Activated effector memory CD4-positive, alpha-beta T cell treated with anti-CD3 and anti-CD28 coated beads, Interleukin-2, amount 50 U/mL, for 16 hours (primary cell): Measurements from ENCODE around the gene JOSD2.
A peak's percentile ranks its signal among the peaks of the same experiment; 100 is the strongest.

Source experiments
- DNase-seq: peaks from one replicate; pipeline ENCODE4 v3.0.0-alpha.2; 2020

The JOSD2 gene

GRCh38 chr19:50512999-50513745, 2.2 kb upstream of the JOSD2 start:
- peak; percentile 50 for DNase-seq

GRCh38 chr19:50512112-50512998, 1.4 kb upstream of the JOSD2 start:
- peak; percentile 62 for DNase-seq

DNA sequence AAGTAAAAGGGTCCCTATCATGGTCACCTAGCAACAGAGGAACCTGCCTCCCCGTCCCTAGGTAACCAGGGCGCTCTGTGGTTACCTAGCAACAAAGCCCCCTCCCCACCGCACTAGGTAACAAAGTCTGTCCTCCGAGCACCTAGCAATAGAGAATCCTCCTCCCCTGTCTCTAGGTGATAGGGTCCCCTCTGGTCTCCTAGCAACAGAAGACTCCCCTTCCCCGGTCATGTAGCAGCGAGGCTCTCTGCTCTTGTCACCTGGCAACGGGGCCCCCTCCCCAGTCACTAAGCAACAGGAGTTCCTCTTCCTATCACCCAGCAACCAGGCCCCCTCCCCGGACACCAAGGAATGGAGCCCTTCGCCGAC, 307 bp downstream of the JOSD2 start:
- DNase-seq = no peak

DNA sequence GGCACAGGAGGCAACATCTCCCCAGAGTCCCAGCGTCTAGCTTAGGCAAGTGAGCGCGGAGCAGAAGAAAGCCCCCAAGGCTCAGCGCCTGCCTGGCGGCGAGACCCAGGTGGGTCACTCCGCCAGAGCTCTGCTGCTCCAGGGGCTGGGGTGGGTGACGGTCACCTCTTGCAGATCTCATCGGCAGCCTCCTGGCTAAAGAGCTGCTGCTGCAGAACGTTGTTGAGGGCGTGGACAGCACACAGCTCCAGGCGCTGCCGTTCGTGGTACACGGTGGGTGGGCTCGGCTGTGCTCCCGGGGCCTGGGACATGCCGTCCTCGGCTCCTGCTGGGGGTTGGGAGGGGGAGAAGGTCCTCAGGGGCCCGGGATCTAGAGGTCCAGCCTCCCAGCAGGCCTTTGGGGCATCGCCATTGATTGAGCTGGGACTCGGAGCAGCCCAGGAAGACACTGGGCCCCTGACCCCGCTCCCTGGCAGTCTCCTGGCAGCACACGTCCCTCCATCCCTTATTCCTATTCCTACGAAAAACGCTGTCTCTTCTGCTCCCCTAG, 795 bp downstream of the JOSD2 start:
- peak; percentile 62 for DNase-seq

- DNase-seq = peak; percentile 54
Measured at GRCh38 chr19:50509366-50509765, 1.6 kb downstream of the JOSD2 start.

GRCh38 chr19:50508843-50509190, 2.2 kb downstream of the JOSD2 start:
- peak; percentile 46 for DNase-seq

GRCh38 chr19:50507376-50507775, 3.6 kb downstream of the JOSD2 start:
- DNase-seq = peak; percentile 57

GRCh38 chr19:50506700-50507099, 4.3 kb downstream of the JOSD2 start:
- DNase-seq = peak; percentile 48

- peak; percentile 61 for DNase-seq
Measured at GRCh38 chr19:50505856-50506611, 5.0 kb downstream of the JOSD2 start.

DNA sequence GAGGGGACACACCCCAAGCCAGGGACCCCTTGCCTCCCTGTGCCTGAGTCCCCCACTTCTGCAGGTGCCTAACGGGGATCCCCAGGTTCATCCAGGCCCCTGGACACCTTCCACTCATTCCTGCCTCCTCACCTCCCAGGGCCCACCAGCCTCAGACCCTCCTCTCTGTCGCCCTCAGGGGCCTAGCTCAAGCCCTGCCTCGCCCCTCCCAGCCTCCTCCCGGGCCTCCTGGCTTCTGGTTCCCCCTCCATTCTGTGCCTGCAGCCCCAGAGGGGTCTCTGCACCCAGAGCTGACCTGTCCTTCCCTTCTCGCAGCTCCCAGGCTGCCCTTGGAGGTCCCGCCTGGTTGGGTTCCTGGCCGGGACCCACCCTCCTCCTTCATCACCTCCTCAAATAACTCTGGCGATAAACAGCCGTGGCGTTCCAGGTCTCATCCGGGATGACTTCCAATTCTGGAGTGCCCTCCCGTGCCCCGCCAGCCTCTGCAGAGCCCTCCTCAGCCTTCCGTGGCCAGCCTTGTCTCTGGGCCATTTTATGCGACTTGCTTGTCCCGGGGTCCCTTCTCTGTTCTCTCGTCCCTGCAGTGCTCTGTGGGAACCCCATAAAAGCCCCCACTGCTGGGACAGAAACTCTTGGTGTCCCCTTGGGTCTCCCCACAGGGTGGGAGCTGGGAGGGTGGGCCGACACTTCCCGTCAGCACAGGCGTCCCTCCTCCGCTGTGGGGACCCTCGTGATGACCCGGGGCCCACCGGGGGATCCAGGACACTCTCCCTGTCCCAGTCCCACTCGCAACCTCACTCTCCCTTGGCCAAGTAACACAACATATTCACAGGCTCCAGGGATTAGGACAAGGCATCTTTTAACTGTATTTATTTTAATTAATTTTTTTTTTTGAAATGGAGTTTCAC, 9.2 kb downstream of the JOSD2 start:
- DNase-seq = peak; percentile 60

DNA sequence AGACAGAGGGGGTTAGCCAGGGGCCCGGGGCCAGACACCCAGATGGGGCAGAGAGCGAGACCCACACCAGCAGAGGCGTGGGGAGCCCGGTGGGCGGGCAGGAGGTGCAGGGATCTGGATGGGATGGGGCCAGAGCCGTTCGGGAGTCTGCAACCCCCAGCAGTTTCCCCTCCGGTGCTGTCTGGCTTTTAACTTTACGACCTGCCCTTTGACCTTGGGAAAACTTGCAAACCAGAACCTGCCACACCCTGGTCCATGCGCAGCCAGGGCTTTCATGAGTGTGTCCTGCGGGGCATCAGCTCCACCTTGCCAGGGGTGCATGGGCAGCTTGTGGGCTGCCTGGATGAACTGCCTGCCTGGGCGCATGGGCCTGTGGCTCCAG, 9.8 kb downstream of the JOSD2 start:
- no peak for DNase-seq

DNA sequence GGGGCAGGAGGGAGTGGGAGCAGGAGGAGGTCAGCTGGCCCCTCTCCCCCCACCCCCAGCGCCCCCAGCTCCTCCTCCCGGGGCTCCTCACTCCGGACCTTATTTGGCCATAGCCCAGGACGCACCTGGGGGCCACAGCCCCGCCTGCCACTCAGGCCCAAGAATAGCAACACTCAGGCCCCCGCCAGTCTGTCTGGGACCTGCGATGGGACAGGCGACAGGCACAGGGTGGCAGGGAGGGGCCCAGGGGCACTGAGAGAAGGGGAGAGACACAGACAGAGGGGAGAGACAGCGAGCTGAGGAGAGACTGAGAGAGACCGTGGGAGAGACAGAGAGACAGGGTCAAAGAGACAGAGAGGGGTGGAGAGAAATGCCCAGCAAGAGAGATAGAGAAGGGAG, 10.2 kb downstream of the JOSD2 start:
- DNase-seq = peak; percentile 62

DNA sequence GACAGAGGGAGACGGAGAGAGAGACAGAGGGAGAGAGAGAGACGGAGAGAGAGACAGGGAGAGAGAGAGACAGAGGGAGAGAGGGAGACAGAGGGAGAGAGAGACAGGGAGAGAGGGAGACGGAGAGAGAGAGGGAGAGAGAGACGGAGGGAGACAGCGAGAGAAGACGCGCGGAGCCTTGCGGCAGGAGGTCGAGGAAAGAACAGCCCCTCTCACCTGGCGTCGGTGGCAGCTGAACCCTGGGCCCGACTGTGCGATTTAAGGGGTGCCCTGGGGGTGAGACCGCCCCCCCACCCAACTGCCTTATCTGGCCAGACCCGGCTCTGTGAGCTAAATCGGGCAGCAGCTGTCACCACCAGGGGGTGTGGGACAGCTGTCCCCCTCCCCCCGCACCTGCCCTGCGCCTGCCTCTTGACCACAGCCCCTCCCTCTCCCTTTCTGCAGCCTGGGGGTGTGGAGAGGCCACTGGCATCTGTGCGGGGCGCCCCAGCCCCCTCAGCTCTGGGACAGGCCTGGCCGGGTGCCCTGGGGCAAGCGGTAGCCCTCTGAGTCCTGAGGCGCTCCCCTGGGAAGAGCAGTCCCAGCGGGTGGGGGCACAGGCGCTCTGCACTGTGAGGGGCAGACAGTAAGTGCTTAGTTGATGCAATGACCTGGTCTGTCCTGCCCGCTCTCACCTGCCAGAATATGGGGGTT, 10.8 kb downstream of the JOSD2 start:
- DNase-seq = peak; percentile 62

DNA sequence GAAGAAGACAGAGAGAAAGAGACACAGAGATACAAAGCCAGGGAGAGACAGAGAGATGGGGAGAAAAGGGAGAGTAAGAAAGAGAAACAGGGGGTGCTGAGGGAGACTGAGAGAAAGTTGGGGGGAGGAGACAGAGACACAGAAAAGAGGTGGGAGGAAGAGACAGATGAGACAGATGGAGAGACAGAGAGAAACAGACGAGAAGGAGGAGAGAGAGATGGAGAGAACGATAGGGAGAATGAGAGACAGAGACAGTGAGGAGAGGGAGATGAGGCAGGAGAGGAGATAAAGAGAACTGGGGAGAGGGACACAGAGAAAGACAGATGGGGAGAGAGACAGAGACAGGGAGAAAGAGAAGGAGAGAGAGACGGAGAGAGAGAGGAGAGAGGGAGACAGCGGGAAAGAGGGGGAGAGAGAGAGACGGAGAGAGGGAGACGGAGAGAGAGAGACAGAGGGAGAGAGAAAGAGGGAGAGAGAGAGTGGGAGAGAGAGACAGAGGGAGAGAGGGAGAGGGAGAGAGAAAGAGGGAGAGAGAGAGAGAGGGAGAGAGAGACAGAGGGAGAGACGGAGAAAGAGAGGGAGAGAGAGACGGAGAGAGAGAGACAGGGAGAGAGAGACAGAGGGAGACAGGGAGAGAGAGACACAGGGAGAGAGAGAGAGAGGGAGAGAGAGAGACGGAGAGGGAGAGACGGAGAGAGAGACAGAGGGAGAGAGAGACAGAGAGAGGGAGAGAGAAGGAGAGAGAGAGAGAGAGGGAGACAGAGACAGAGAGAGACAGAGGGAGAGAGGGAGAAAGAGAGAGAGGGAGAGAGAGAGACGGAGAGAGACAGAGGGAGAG, 12.6 kb downstream of the JOSD2 start:
- DNase-seq = no peak

DNA sequence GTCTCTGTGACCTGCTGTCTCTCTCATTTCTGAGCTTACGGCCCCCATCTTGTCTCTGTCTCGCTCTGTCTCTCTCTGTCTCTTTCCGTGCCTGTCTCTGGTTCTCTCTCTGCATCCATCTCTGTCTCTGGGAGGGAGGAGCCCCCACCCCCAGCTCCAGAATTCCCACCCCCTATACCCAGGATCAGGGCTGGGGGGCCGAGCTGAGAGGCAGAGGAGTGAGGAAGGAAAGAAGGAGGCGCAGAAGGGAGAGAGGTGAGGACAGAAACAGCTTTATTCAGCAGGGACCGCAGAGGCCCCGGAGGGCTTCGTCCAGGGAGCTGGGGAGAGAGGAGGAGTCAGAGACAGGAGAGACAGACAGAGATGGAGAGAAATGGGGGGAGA, 14.0 kb downstream of the JOSD2 start:
- DNase-seq = peak; percentile 10

DNA sequence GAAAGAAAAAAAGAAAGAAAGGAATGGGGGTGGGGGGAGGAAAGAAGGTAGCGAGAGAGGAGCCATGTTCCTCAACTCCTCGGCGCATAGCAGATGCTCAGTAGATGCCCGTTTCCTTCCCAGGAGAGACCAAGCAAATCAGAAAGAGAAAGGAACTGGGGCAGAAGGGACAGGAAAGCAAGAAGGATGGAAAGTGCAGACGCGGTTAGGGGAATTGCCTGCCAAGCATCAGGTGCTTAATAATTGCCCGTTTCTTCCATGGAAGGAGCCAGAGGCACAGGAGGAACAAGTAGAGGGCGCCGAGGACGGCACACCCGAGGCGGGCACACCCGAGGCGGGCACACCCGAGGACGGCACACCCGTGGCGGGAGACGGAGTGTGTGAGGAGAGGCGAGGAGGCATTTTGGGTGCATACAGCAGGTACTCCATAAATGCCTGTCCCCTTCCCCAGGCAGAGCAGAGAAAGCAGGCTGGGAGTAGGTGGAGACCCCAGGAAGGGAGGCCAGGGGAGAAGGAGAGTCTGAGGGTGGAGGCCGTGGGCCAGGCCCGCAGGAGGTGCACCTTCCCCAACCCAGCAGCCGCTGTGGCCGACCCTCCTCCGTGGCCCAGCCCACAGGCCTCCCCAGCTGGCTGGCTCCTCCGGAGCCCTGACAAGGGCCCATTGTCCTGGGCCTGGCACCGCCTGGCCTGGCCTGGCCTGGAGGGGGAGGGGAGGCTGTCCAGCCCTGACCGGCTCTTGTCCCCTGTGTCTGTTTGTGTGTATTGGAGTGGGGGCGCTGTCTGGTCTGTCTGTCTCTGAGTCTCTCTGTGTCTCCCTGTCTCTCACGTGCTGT, 14.6 kb downstream of the JOSD2 start:
- DNase-seq = peak; percentile 52

DNA sequence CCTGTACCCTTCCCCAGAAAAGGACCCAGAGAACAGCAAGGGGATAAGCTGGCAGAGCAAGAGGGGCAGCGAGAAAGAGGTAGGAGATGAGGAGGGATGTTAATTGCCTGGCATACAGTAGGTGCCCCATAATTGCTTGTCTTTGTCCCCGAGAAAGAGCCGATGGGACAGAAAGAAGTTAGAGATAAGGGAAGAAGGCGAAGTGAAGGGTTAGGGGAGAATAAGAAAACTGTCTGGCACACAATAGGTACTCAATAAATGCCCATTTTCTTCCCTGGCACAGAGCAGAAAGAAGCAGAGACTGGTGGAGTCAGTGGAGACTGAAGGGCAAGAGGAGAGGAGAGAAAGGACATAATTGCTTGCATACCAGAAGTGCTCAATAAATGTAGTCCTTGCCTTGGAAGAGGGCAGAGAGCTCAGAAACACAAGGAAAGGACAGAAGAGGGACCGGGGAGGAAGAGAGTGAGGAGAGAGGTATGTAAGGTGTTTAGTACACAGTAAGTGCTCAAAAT, 15.9 kb downstream of the JOSD2 start:
- DNase-seq = peak; percentile 8

GRCh38 chr19:50494186-50495019, 16.6 kb downstream of the JOSD2 start:
- peak; percentile 10 for DNase-seq
